Panc1 (cell line): ENCODE data around the gene IL1RAPL1. TPM values are rescaled to one million over a fixed set of nuclear protein-coding genes. Genes with fewer than 3 reads are reported as not detected.

Experiments used
- ATAC-seq: fragments of 200-7000 bp; cut with Tn5 transposase; 2 replicates; pipeline ENCODE4 v1.9.1; 2020; ENCODE audit warnings: mild to moderate bottlenecking, moderate library complexity
- BruUV-seq: library from RNA; stranded (reverse); fragments of 400-500 nt; replicated peaks from 2 replicates; lab custom pipeline; 2021; lab: Mats Ljungman, UMichigan
- CTCF ChIA-PET: fragments of 300-600 bp; sonication (Branson Sonifier 250); formaldehyde crosslinking; loops from one replicate; lab custom pipeline; 2022; ENCODE audit warnings: antibody characterized with exemption; lab: Charles Lee
- POLR2A ChIA-PET: fragments of 300-600 bp; sonication (Branson Sonifier 250); formaldehyde crosslinking; loops from one replicate; lab custom pipeline; 2022; ENCODE audit warnings: antibody characterized with exemption; lab: Charles Lee
- DNase-seq: peaks from one replicate; pipeline ENCODE4 v3.0.0-alpha.2; 2010; ENCODE audit warnings: low read depth, low spot score
- H3K27ac ChIP-seq: 2 replicates; pipeline ENCODE4 v1.5.1; 2011; ENCODE audit warnings: mild to moderate bottlenecking, low read length, inconsistent platforms
- H3K27me3 ChIP-seq: fragments of 200-500 bp; sonication (Bioruptor generic); 2 replicates; pipeline ENCODE4 v1.6.0; 2014; ENCODE audit warnings: low read length, inconsistent platforms; ENCODE audit not compliant: control insufficient read depth, insufficient read depth
- H3K36me3 ChIP-seq: fragments of 200-500 bp; sonication (Bioruptor generic); 2 replicates; pipeline ENCODE4 v1.5.1; 2014; ENCODE audit warnings: inconsistent platforms, mild to moderate bottlenecking, low read length, moderate library complexity; ENCODE audit not compliant: control insufficient read depth, insufficient read depth
- H3K4me1 ChIP-seq: 2 replicates; pipeline ENCODE4 v1.5.1; 2011; ENCODE audit warnings: inconsistent platforms, mild to moderate bottlenecking, low read length, moderate library complexity; ENCODE audit not compliant: control insufficient read depth, insufficient read depth
- H3K4me3 ChIP-seq, 2 experiments: 2 replicates each; pipeline ENCODE4 v1.5.1; 2011 to 2012; ENCODE audit warnings: low read depth in 2 of 2, low read length in 2 of 2, mild to moderate bottlenecking in 2 of 2, inconsistent platforms in 1 of 2, moderate library complexity in 1 of 2
- H3K9me3 ChIP-seq: fragments of 200-500 bp; sonication (Bioruptor generic); 2 replicates; pipeline ENCODE4 v1.5.1; 2014; ENCODE audit warnings: low read depth, mild to moderate bottlenecking, inconsistent platforms, low read length, moderate library complexity; ENCODE audit not compliant: control insufficient read depth, insufficient read depth
- POLR2AphosphoS5 ChIP-seq: IDR thresholded peaks from 2 replicates; pipeline ENCODE4 v1.6.1; 2012; ENCODE audit warnings: mild to moderate bottlenecking, low read depth, low read length, moderate library complexity
- SIN3A ChIP-seq: IDR thresholded peaks from 2 replicates; pipeline ENCODE4 v1.6.1; 2012; ENCODE audit warnings: low read depth, mild to moderate bottlenecking, low read length, moderate library complexity, borderline replicate concordance; ENCODE audit not compliant: insufficient read depth
- TCF7L2 ChIP-seq: IDR thresholded peaks from 2 replicates; pipeline ENCODE4 v1.6.1; 2011; ENCODE audit warnings: mild to moderate bottlenecking, low read depth, low read length, inconsistent platforms
- in situ Hi-C: cut with HindIII; loops from 2 replicates; pipeline ENCODE4 v1.10.0; 2016; ENCODE audit warnings: low sequenced_read_pairs, low pct_unique_long_range_greater_than_20kb
- intact Hi-C: fragments of 100-400 bp; cut with micrococcal nuclease; formaldehyde crosslinking; loops from one replicate; pipeline ENCODE4 v1.10.0; 2022; ENCODE audit not compliant: unreplicated experiment
- total RNA-seq: library from RNA; stranded (reverse); gene quantifications from one replicate; pipeline ENCODE4 v1.2.1, GENCODE V29; 2021; ENCODE audit not compliant: unreplicated experiment
- TF ChIP-seq, protein P1 (sequence below), 2 experiments: IDR thresholded peaks; 2 replicates each; pipeline ENCODE4 v1.6.1; 2011 to 2012; ENCODE audit warnings: low read depth in 2 of 2, control low read depth in 1 of 2, low read length in 1 of 2, mild to moderate bottlenecking in 1 of 2, moderate library complexity in 1 of 2; ENCODE audit not compliant: insufficient read depth in 1 of 2
- TF ChIP-seq, protein P2 (sequence below): fragments of 450-650 bp; IDR thresholded peaks from 2 replicates; pipeline ENCODE4 v1.5.1; 2017; ENCODE audit warnings: mild to moderate bottlenecking

IL1RAPL1 gene
- total RNA-seq, 1 experiment from 2014 or later: 0.59 TPM

DNA sequence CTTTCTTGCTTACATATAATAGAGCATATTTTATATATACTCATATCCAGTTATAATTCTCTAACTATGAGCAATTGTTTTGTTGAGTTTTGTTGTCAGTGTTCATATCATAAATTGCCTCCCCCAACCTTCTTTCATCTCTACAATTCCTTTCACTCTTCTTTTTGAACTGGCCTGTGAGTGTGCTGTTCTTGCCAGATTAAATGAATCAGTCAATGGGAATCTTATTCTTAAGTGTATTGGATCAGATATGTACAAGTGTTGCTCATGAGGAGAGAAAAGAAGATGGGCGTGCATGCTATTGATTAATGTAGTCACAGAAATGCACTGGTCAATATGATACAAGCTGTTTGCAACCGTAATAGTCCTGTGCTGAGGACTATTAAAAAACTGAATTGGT lies 900.0 kb downstream of the IL1RAPL1 start:
- no peak overlapping the region for H3K27ac ChIP-seq
- H3K36me3 ChIP-seq: no peaks in the 10 kb centered on the region
- POLR2A ChIA-PET: no interaction called here
- no peaks in the 10 kb centered on the region for H3K9me3 ChIP-seq
- DNase-seq (no peak), ATAC-seq (no peak)
- CTCF ChIA-PET: no interaction called here
- BruUV-seq: no TSS peak
- TF ChIP-seq, protein P1, sequence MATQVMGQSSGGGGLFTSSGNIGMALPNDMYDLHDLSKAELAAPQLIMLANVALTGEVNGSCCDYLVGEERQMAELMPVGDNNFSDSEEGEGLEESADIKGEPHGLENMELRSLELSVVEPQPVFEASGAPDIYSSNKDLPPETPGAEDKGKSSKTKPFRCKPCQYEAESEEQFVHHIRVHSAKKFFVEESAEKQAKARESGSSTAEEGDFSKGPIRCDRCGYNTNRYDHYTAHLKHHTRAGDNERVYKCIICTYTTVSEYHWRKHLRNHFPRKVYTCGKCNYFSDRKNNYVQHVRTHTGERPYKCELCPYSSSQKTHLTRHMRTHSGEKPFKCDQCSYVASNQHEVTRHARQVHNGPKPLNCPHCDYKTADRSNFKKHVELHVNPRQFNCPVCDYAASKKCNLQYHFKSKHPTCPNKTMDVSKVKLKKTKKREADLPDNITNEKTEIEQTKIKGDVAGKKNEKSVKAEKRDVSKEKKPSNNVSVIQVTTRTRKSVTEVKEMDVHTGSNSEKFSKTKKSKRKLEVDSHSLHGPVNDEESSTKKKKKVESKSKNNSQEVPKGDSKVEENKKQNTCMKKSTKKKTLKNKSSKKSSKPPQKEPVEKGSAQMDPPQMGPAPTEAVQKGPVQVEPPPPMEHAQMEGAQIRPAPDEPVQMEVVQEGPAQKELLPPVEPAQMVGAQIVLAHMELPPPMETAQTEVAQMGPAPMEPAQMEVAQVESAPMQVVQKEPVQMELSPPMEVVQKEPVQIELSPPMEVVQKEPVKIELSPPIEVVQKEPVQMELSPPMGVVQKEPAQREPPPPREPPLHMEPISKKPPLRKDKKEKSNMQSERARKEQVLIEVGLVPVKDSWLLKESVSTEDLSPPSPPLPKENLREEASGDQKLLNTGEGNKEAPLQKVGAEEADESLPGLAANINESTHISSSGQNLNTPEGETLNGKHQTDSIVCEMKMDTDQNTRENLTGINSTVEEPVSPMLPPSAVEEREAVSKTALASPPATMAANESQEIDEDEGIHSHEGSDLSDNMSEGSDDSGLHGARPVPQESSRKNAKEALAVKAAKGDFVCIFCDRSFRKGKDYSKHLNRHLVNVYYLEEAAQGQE (IDR thresholded peaks at IDR 0.05; ENCODE audit: insufficient read depth in 1 of 2, low read depth in 2 of 2, low read length in 1 of 2): no peak
- no peak for TF ChIP-seq POLR2AphosphoS5
- no peak for TF ChIP-seq SIN3A
- TF ChIP-seq TCF7L2: no peak
- TF ChIP-seq, protein P2, sequence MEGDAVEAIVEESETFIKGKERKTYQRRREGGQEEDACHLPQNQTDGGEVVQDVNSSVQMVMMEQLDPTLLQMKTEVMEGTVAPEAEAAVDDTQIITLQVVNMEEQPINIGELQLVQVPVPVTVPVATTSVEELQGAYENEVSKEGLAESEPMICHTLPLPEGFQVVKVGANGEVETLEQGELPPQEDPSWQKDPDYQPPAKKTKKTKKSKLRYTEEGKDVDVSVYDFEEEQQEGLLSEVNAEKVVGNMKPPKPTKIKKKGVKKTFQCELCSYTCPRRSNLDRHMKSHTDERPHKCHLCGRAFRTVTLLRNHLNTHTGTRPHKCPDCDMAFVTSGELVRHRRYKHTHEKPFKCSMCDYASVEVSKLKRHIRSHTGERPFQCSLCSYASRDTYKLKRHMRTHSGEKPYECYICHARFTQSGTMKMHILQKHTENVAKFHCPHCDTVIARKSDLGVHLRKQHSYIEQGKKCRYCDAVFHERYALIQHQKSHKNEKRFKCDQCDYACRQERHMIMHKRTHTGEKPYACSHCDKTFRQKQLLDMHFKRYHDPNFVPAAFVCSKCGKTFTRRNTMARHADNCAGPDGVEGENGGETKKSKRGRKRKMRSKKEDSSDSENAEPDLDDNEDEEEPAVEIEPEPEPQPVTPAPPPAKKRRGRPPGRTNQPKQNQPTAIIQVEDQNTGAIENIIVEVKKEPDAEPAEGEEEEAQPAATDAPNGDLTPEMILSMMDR: no peak
- H3K4me3 ChIP-seq: no peak overlapping the region
- H3K27me3 ChIP-seq: no peaks in the 10 kb centered on the region
- H3K4me1 ChIP-seq: no peaks in the 10 kb centered on the region
- in situ Hi-C loops (no loop called here), intact Hi-C loops (no loop called here)

DNA sequence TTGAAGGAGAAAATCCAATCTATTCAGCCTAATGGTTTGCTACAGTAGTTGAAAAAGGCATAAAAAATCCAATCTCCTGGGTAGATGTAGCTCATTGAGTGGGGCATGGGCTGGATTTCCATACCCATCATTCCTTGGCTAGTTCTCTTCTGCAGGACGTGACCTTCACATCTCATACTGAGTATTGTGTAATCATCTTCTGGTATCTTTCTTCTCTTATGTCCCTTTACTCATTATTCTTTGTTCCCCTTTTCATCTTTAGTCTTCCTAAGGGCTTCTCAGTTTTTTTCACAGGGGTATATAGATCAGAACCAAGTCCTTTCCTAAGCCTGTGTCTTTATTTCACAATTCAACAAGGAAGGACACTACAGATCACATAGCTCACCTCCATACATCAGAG lies 900.5 kb downstream of the IL1RAPL1 start:
- TF ChIP-seq, protein P2: no peak
- no peak for TF ChIP-seq TCF7L2
- no peak for TF ChIP-seq POLR2AphosphoS5
- TF ChIP-seq, protein P1 (IDR thresholded peaks at IDR 0.05; ENCODE audit: insufficient read depth in 1 of 2, low read depth in 2 of 2, low read length in 1 of 2): no peak
- TF ChIP-seq SIN3A: no peak
- no peaks in the 10 kb centered on the region for H3K9me3 ChIP-seq
- no peak for ATAC-seq
- no peak for DNase-seq
- in situ Hi-C loops (no loop called here), intact Hi-C loops (no loop called here)
- POLR2A ChIA-PET: no interaction called here
- no peak overlapping the region for H3K4me3 ChIP-seq
- BruUV-seq: no TSS peak
- H3K27ac ChIP-seq: no peak overlapping the region
- no peaks in the 10 kb centered on the region for H3K27me3 ChIP-seq
- CTCF ChIA-PET: no interaction called here
- no peaks in the 10 kb centered on the region for H3K36me3 ChIP-seq
- H3K4me1 ChIP-seq: no peaks in the 10 kb centered on the region
